Suprapubic skin (tissue), 4 donors: ENCODE measurements around the gene CPSF4. TPM values are rescaled to one million over a fixed set of nuclear protein-coding genes. Genes with fewer than 3 reads are reported as not detected.

Source experiments
- DNase-seq, 2 donors: peaks; one replicate each; pipeline ENCODE4 v3.0.0-alpha.2; 2019; ENCODE audit warnings: low spot score in 2 of 2
- H3K27ac ChIP-seq: fragments of 200-600 bp; sonication (generic); one replicate; pipeline ENCODE4 v1.5.1; 2019
- H3K27me3 ChIP-seq: fragments of 200-600 bp; sonication (generic); one replicate; pipeline ENCODE4 v1.5.1; 2019
- H3K36me3 ChIP-seq: fragments of 200-600 bp; sonication (generic); one replicate; pipeline ENCODE4 v1.5.1; 2019
- H3K4me1 ChIP-seq: fragments of 200-600 bp; sonication (generic); one replicate; pipeline ENCODE4 v1.5.1; 2019
- H3K4me3 ChIP-seq: fragments of 200-600 bp; sonication (generic); one replicate; pipeline ENCODE4 v1.5.1; 2019; ENCODE audit warnings: mild to moderate bottlenecking
- H3K9me3 ChIP-seq: fragments of 200-600 bp; sonication (generic); one replicate; pipeline ENCODE4 v1.5.1; 2019
- CTCF ChIP-seq, 2 donors: fragments of 200-600 bp in 1 of 2; fragments of 450-650 bp in 1 of 2; sonication (generic) in 1 of 2; IDR thresholded peaks; one replicate each; pipeline ENCODE4 v1.5.1; 2016 to 2019; ENCODE audit warnings: antibody characterized with exemption in 2 of 2, mild to moderate bottlenecking in 1 of 2, moderate library complexity in 1 of 2
- EP300 ChIP-seq: sonication (generic); formaldehyde crosslinking; IDR thresholded peaks from one replicate; pipeline ENCODE4 v1.6.1; 2017; ENCODE audit warnings: antibody characterized with exemption
- POLR2A ChIP-seq, 2 donors: fragments of 450-650 bp; IDR thresholded peaks; one replicate each; pipeline ENCODE4 v1.6.1; 2017; ENCODE audit warnings: antibody characterized with exemption in 2 of 2, mild to moderate bottlenecking in 2 of 2, moderate library complexity in 2 of 2
- POLR2AphosphoS5 ChIP-seq, 3 donors: sonication (generic); formaldehyde crosslinking; IDR thresholded peaks; one replicate each; pipeline ENCODE4 v1.6.1; 2017; ENCODE audit warnings: antibody characterized with exemption in 3 of 3
- WGBS: methylation state at CpG from one replicate; pipeline ENCODE4 v1.1.5; 2018; 5-methylcytosine and 5-hydroxymethylcytosine counted together
- total RNA-seq, 4 donors: library from RNA; depleted of rRNA; stranded (reverse); fragments of >200 nt; gene quantifications; one replicate each; pipeline ENCODE4 v1.1.0, GENCODE V29; 2016

The CPSF4 gene
- total RNA-seq, 4 donors from 2014 or later = 35.0 to 59.9 (median 41.7) TPM

GRCh38 chr7:99437946-99438572 is 684 bp upstream of the CPSF4 start:
- DNase-seq = no peak
- peak overlapping the region; percentile 90 for H3K27ac ChIP-seq
- no peaks in the 10 kb centered on the region for H3K9me3 ChIP-seq
- H3K4me1 ChIP-seq = peaks cover 37% of the 10 kb centered on the region
- TF ChIP-seq POLR2A (IDR thresholded peaks at IDR 0.05) (no peak), EP300 (no peak), POLR2AphosphoS5 (IDR thresholded peaks at IDR 0.05) (no peak), CTCF (IDR thresholded peaks at IDR 0.05) (no peak)
- H3K36me3 ChIP-seq = peaks cover 25% of the 10 kb centered on the region
- WGBS = 22% methylated on average over 16 of the region's 20 CpGs
- H3K4me3 ChIP-seq = peak overlapping the region; percentile 100
- H3K27me3 ChIP-seq = no peaks in the 10 kb centered on the region

- Histone ChIP-seq H3K9me3 (no peaks in the 10 kb centered on the region), H3K36me3 (peaks cover 25% of the 10 kb centered on the region), H3K27me3 (no peaks in the 10 kb centered on the region), H3K4me3 (peak overlapping the region; percentile 100), H3K27ac (no peak overlapping the region), H3K4me1 (peaks cover 37% of the 10 kb centered on the region)
- DNase-seq = no peak
- 62% methylated on average over 9 of the region's 9 CpGs for WGBS
- TF ChIP-seq EP300 = no peak
- TF ChIP-seq POLR2A (IDR thresholded peaks at IDR 0.05) = no peak
- TF ChIP-seq CTCF (IDR thresholded peaks at IDR 0.05) = no peak
- no peak for TF ChIP-seq POLR2AphosphoS5 (IDR thresholded peaks at IDR 0.05)
Observed at GRCh38 chr7:99440195-99440594, 1.5 kb downstream of the CPSF4 start.

- DNase-seq = no peak
- Histone ChIP-seq H3K9me3 (no peaks in the 10 kb centered on the region), H3K4me1 (peaks cover 11% of the 10 kb centered on the region), H3K4me3 (no peak overlapping the region), H3K27ac (no peak overlapping the region), H3K27me3 (no peaks in the 10 kb centered on the region), H3K36me3 (peaks cover 80% of the 10 kb centered on the region)
- TF ChIP-seq CTCF (IDR thresholded peaks at IDR 0.05) (no peak), EP300 (no peak)
- 87% methylated on average over 4 of the region's 4 CpGs for WGBS
Observed at GRCh38 chr7:99446096-99446495, 7.4 kb downstream of the CPSF4 start.

- Histone ChIP-seq H3K4me3 (no peak overlapping the region), H3K4me1 (peaks cover 7% of the 10 kb centered on the region), H3K36me3 (peaks cover 95% of the 10 kb centered on the region), H3K27ac (no peak overlapping the region), H3K9me3 (no peaks in the 10 kb centered on the region), H3K27me3 (no peaks in the 10 kb centered on the region)
- no peak for TF ChIP-seq POLR2AphosphoS5 (IDR thresholded peaks at IDR 0.05)
- no peak for TF ChIP-seq POLR2A (IDR thresholded peaks at IDR 0.05)
- no peak for TF ChIP-seq EP300
- TF ChIP-seq CTCF (IDR thresholded peaks at IDR 0.05) = no peak
- 90% methylated on average over 10 of the region's 10 CpGs for WGBS
- DNase-seq = no peak
Observed at GRCh38 chr7:99447943-99448342, 9.2 kb downstream of the CPSF4 start.

GRCh38 chr7:99448855-99449254 is 10.1 kb downstream of the CPSF4 start:
- Histone ChIP-seq H3K36me3 (peaks cover 96% of the 10 kb centered on the region), H3K27me3 (no peaks in the 10 kb centered on the region), H3K27ac (no peak overlapping the region), H3K9me3 (no peaks in the 10 kb centered on the region), H3K4me1 (peaks cover 9% of the 10 kb centered on the region), H3K4me3 (no peak overlapping the region)
- WGBS = 93% methylated on average over 3 of the region's 10 CpGs
- no peak for TF ChIP-seq POLR2AphosphoS5 (IDR thresholded peaks at IDR 0.05)
- no peak for TF ChIP-seq CTCF (IDR thresholded peaks at IDR 0.05)
- no peak for TF ChIP-seq EP300
- no peak for TF ChIP-seq POLR2A (IDR thresholded peaks at IDR 0.05)
- DNase-seq = no peak
